Measurements from ENCODE around the gene CCDC191.

CCDC191 gene, protein sequence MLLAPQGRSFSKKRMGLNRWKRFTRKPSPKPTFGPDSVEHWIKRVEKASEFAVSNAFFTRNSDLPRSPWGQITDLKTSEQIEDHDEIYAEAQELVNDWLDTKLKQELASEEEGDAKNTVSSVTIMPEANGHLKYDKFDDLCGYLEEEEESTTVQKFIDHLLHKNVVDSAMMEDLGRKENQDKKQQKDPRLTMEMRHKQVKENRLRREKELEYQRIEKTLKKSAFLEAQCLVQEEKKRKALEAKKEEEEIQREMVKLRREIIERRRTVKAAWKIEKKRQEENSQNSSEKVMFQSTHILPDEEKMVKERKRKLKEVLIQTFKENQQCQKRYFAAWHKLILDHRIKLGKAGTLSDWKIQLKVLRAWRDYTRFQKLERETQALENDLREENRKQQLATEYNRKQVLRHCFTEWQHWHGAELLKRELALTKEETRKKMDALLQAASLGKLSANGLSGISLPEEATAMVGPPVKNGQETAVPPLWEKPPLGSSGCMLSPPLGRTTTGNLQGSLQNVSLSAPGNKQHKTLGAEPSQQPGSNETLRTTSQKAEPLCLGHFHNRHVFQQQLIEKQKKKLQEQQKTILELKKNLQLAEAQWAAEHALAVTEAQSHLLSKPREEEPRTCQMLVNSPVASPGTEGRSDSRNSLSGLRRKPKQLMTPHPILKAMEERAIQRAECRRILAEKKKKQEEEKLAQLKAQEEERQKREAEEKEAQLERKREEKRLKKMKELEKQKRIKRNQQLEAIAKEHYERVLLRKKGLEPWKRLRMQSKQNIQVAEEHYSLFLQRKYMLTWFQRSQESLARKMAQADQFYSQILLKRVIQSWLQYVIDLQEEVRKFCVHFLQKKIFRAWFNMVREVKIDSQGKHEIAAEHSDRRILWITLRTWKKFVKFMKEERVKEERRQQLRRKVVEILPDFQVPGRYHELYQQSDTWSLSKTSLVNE

DNA sequence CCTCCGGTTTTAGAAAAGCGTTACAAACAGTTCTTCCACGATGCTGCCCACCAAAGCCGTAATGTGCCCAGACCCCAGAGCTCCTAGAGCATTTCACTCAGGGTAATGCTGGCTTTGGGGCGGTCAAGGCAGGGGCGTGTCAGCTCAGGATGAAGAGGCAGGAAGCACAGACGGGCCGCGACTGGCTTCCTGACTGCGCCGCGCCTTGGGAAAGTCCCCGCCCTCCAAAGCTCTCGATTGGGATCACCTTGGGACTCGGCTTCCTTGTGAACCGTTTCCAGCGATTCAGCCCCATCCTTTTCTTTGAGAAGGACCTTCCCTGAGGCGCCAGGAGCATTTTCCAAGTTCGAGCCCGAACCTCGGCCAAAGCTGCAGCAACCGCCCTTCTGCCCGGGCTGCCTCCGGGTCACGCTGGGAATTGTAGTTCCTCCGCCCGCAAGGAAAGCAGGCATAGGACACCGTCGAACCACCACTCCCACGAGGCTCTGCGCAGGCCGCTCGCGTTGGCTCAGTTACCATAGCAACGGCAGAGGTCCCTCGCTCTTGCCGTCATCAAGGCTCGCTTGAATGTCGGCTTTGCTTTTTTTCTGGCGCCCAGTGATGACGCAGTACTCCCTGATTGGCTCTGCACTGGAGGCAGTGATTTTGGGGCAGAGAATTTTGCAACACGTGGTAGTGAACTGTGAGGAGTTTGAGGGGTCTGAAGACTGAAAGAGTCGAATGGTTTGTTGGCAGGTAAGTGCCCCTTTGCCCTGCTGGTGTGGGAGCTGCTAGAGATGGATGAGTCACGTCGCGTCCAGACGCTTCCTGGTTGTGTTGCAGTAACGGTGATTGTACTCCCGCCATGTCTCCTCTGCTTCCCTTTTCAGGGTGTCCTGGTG is at the start of gene CCDC191, which contains the start of gene QTRT2:
Gene CCDC191 (minus strand): TSS at position 397 of the 881 bp plus-strand sequence. CDS start 60 bp downstream, at position 337.
Gene QTRT2 (plus strand): TSS at position 608 of the 881 bp plus-strand sequence. CDS start 8,521 bp downstream, outside the sequence.
- DNase-seq (ENCODE audit: low spot score), result peak; percentile 98

GRCh38 chr3:114104414-114104813 is 48.1 kb upstream of the CCDC191 start:
- no peak for DNase-seq (ENCODE audit: low spot score)

- no peak for DNase-seq (ENCODE audit: low spot score)
Measured at GRCh38 chr3:114103858-114104257, 47.5 kb upstream of the CCDC191 start.

DNA sequence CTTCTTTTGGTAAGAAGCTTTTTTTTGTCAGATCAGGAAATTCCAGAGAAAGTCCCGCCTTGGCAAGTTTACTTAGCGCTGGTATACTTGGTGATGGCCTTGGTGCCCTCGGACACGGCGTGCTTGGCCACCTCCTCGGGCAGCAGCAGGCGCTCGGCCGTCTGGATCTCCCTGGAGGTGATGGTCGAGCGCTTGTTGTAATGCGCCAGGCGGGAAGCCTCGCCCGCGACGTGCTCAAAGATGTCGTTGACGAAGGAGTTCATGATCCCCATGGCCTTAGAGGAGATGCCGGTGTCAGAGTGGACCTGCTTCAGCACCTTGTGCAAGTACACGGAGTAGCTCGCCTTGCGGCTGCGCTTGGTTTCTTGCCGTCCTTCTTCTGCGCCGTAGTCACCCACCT is 46.9 kb upstream of the CCDC191 start:
- DNase-seq (ENCODE audit: low spot score), result no peak

DNA sequence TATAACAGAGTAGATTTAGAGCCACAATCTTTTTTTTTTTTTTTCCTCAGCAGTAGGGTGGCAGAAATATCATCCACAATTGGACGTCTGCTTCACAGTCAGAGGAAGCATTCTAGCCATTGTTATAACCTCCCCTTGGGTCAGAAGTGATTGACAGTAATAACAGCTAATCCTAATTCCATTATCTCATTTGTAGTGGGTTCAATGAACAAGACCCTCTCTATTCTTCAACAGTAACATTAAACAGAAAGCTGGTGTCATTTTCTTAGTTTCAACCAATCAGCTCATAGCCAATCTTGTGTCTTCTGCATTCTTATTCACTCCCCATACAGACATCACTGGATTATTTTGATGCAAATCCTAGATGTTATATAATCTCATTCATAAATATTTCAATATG is 44.8 kb upstream of the CCDC191 start:
- no peak for DNase-seq (ENCODE audit: low spot score)

- no peak for DNase-seq (ENCODE audit: low spot score)
Measured at GRCh38 chr3:114095796-114096195, 39.5 kb upstream of the CCDC191 start.

DNA sequence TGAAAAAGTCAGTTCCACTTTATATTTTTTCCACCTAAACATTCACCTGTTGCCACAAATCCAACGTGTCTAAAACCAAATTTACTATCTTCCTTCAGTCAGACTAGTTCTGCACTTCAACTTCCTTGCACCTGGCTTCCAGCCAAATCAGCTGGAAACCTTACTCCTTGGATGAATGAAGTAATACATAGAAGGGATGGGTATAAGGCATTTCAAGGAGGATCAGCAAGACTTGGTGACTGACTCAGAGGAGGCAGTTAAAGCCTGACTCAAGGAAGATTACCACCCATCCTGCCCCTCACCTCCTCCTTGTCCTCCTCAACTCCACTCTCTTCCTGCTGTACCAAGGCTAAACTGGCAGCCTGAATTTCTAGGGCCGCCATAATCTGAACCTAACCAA is 37.3 kb upstream of the CCDC191 start:
- peak; percentile 50 for DNase-seq (ENCODE audit: low spot score)

DNA sequence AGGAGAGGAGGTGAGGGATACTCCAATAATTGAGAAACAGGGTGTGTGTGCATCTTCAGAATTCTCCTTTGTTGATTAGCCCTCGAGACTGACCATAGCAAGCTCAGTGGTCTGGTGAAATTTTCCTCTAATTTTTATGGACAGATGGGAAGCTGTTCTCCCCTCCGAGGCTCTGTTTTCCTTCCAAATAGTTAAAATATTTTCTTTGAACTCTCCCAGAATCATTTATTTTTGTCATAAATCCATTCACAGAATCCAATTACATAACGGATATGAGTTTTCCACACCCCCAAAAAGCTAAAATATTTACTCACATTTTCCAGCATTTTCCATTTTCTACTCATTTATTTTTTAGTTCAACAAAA is 36.7 kb upstream of the CCDC191 start:
- no peak for DNase-seq (ENCODE audit: low spot score)

DNA sequence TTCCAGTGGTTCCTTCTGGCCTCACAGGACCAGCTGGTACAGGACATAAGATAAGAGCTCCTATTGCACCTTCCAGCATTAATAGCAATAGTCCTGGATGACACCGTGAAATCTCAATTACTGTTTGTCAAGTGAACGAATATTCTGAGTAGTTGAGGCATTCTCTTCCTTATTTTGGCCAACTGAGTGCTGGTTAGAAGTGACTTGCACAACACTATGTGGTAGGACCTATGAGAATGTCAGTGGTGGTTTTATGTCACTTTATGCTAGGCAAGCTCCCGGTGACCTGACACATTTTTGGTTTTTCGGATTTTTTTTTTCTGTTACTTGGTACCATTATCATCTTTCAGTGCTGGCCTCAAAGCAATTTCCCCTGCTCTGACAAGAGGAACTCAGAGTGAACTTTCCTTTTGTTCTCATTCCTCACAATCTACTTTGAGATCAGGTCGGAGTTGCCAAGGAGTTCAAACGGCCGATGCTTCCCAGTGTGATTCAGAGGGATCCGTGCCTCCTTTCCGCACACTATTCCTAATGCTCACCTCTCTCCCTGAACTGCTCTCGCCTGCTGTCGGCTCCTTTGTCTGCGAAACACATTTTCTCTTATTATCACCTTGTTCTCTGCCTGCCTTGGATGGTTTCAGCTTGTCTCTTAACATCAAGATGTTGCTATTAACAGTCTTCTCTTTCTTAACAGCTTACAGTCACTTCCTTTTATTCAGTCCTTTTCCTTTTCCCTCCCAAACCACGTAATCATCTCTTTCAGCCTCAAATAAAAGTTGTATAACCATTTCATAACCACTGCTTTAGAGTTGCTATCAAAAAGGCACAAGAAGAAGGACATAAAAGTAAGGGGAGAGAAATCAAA is 36.1 kb upstream of the CCDC191 start:
- peak; percentile 57 for DNase-seq (ENCODE audit: low spot score)

- no peak for DNase-seq (ENCODE audit: low spot score)
Measured at GRCh38 chr3:114089675-114090074, 33.3 kb upstream of the CCDC191 start.

- no peak for DNase-seq (ENCODE audit: low spot score)
Measured at GRCh38 chr3:114086356-114086755, 30.0 kb upstream of the CCDC191 start.

DNA sequence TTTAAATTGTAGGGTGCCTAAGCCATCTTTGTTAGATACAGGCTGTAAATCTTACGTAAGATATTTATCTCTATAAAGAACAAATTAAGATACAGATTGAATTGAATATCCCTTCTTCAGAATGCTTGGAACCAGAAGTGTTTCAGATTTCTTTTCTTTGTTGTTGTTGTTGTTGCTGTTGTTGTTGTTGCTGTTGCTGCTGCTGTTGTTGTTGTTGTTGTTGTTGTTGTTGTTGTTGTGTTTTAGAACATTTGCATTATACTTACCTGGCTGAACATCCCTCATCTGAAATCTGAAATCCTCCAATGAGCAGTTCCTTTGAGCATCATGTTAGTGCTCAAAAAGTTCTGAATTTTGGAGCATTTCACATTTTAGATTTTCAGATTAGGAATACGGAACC is 26.8 kb upstream of the CCDC191 start:
- DNase-seq (ENCODE audit: low spot score), result no peak

GRCh38 chr3:114081037-114081436 is 24.7 kb upstream of the CCDC191 start:
- DNase-seq (ENCODE audit: low spot score), result no peak

- DNase-seq (ENCODE audit: low spot score), result no peak
Measured at GRCh38 chr3:114080201-114080600, 23.9 kb upstream of the CCDC191 start.

DNA sequence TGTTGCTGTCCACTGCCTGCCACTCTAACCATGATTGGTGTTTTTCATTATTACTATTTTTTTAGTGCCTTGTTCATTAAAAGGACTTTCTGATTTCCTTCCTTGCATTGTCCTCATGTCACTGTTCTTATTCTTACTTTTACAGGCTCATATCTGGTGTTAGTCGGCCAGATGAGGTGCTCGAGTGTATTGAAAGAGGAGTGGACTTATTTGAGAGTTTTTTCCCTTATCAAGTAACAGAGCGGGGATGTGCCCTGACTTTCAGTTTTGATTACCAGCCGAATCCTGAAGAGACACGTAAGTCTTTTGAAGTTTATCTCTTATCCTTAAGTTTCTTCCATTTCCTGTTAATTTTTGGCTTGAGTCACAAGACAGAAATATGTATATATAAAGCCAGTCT is 23.4 kb upstream of the CCDC191 start:
- peak; percentile 42 for DNase-seq (ENCODE audit: low spot score)

- DNase-seq (ENCODE audit: low spot score), result no peak
Measured at GRCh38 chr3:114078126-114078525, 21.8 kb upstream of the CCDC191 start.

DNA sequence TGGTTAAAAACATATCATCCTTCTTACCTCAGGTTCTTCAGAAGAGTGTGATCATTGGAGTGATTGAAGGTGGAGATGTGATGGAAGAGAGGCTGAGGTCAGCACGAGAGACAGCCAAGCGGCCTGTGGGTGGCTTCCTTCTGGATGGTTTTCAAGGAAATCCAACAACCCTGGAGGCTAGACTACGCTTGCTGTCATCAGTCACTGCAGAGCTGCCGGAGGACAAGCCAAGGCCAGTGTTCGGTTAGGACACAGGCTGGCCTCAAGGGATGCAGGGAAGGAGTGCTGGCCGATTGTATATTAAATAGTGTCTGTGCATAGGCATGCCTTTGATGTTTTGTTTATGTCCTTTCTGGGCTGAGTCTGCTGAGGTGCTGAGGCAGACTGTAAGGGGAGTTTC is 20.4 kb upstream of the CCDC191 start:
- DNase-seq (ENCODE audit: low spot score), result no peak

GRCh38 chr3:114071786-114072185 is 15.5 kb upstream of the CCDC191 start:
- DNase-seq (ENCODE audit: low spot score), result no peak

DNA sequence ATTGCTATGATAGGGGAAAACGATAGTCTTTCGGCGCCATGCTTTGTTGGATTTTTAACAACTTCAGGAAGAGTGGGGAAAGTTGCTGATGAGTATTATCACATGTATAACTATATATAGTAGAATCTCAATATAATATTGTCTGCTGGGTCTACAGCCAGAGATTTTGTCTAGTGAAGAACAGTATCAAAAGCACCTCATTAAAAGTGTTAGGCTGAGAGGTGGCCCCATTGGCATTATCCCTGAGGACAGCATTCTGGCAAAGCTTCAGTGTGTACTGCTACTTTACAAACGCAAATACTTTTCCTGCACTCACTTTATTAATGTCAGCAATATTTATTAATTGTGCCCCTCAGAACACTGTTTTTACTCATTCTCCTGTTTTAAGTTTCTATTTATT is 12.0 kb upstream of the CCDC191 start:
- DNase-seq (ENCODE audit: low spot score), result no peak

DNA sequence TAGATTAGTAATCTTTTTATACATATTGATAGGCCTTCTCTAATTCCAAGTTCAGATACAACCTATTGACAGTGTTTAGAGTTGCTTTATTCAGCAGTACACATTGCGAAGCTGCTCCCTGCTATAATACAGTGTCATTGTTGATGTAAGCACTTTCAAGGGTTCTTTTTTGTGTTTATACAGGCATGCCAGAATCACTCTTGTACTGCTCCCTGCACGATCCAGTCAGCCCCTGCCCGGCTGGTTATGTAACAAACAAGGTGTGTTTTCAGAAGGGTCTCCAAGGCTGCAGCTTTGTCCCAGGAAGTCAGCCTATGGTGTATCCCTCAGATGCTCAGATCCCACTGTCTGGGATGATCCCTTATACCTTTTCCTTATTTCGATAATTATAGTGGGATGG is 11.5 kb upstream of the CCDC191 start:
- DNase-seq (ENCODE audit: low spot score), result no peak
